Ovary (tissue), 9 donors: ENCODE data around the gene CLDN19. TPM values are rescaled to one million over a fixed set of nuclear protein-coding genes. Genes with fewer than 3 reads are reported as not detected.

Experiments
- DNase-seq, 5 donors: peaks; one replicate each; pipeline ENCODE4 v3.0.0-alpha.2; 2019 to 2020
- H3K27ac ChIP-seq, 2 donors: fragments of 200-600 bp; one replicate each; pipeline versions ENCODE4 v1.5.1 to v1.8.0; 2019 to 2022
- H3K27me3 ChIP-seq: fragments of 200-600 bp; one replicate; pipeline ENCODE4 v1.8.0; 2022
- H3K36me3 ChIP-seq: fragments of 200-600 bp; sonication (generic); one replicate; pipeline ENCODE4 v1.5.1; 2019
- H3K4me1 ChIP-seq: one replicate; pipeline ENCODE4 v1.8.1; 2013; ENCODE audit warnings: mild to moderate bottlenecking, moderate library complexity; ENCODE audit not compliant: insufficient read depth
- H3K4me3 ChIP-seq: fragments of 200-600 bp; sonication (generic); one replicate; pipeline ENCODE4 v1.5.1; 2017
- H3K9me3 ChIP-seq, 2 donors: fragments of 200-600 bp in 1 of 2; sonication (generic) in 1 of 2; one replicate each; pipeline versions ENCODE4 v1.5.1 to v1.8.1; 2013 to 2019; ENCODE audit warnings: mild to moderate bottlenecking in 1 of 2, moderate library complexity in 1 of 2
- CTCF ChIP-seq, 3 donors: fragments of 450-650 bp in 2 of 3; fragments of 200-600 bp in 1 of 3; IDR thresholded peaks; one replicate each; pipeline versions ENCODE4 v1.5.1 to v1.8.0; 2016 to 2022; ENCODE audit warnings: antibody characterized with exemption in 3 of 3, mild to moderate bottlenecking in 1 of 3
- EP300 ChIP-seq: sonication (generic); formaldehyde crosslinking; IDR thresholded peaks from one replicate; pipeline ENCODE4 v1.6.1; 2017; ENCODE audit warnings: antibody characterized with exemption
- POLR2A ChIP-seq: fragments of 450-650 bp; IDR thresholded peaks from one replicate; pipeline ENCODE4 v1.6.1; 2017; ENCODE audit warnings: antibody characterized with exemption, mild to moderate bottlenecking, moderate library complexity
- WGBS, 3 donors: extraction: QIAGEN DNeasy Blood & Tissue Kit in 1 of 3; methylation state at CpG; one replicate each; pipeline versions ENCODE4 v1.1.5 to v1.1.7; 2013 to 2017; 5-methylcytosine and 5-hydroxymethylcytosine counted together
- intact Hi-C, 4 donors: fragments of 100-400 bp; cut with DNase I; formaldehyde crosslinking; loops; one replicate each; pipeline versions ENCODE4 v1.11.0 to v1.15.1; 2022 to 2023
- polyA plus RNA-seq, 2 donors: library from polyadenylated mRNA; stranded (reverse); fragments of 200-250 nt in 1 of 2; fragments of 350-450 nt in 1 of 2; fragmentation: Illumina TruSeq in 1 of 2; extraction: RNeasy Lipid Tissue Mini Kit (QIAGEN cat#74804) in 1 of 2; gene quantifications; one replicate each; pipeline ENCODE4 v1.2.3, GENCODE V29; 2013 to 2014
- total RNA-seq, 7 donors: library from RNA; depleted of rRNA in 2 of 7; stranded (reverse); fragments of >200 nt in 2 of 7; fragmentation: NEBNext Ultra II Directional in 3 of 7; extraction: Animal tissue kit (Norgen Biotek cat#: 25700) in 3 of 7; gene quantifications; one replicate each; pipeline versions ENCODE4 v1.1.0 to v1.2.4, GENCODE V29; 2016 to 2023
- donor health status: DM: no; HTN: no; CAD: no; lungs with moderate emphysema.
- donor health status: DM: no; HTN: no; CAD: no.
- donor health status: Bipolar disorder and iron deficiency.
- donor health status: DM: yes; HTN: yes; CAD: no.
- donor health status: DM: no; HTN: no; CAD: no.
- donor health status: DM: yes; HTN: yes; CAD: no.

Gene CLDN19
- total and polyA plus RNA-seq, 9 donors, result 0.07 to 0.52 (median 0.24) TPM; not detected in 6

GRCh38 chr1:42758641-42759040, 18.6 kb upstream of the CLDN19 start:
- H3K27ac ChIP-seq, result no peak overlapping the region
- no peak for TF ChIP-seq POLR2A
- TF ChIP-seq EP300, result no peak
- no peak for TF ChIP-seq CTCF (IDR thresholded peaks at IDR 0.05)
- H3K27me3 ChIP-seq, result no peaks in the 10 kb centered on the region
- DNase-seq, result no peak
- H3K36me3 ChIP-seq, result no peaks in the 10 kb centered on the region
- no peaks in the 10 kb centered on the region for H3K4me1 ChIP-seq
- intact Hi-C loops, result no loop called here
- no peaks in the 10 kb centered on the region for H3K9me3 ChIP-seq
- no peak overlapping the region for H3K4me3 ChIP-seq
- WGBS, 3 donors, result 81 to 85% (median 81%) methylated on average over 3 of the region's 3 CpGs

DNA sequence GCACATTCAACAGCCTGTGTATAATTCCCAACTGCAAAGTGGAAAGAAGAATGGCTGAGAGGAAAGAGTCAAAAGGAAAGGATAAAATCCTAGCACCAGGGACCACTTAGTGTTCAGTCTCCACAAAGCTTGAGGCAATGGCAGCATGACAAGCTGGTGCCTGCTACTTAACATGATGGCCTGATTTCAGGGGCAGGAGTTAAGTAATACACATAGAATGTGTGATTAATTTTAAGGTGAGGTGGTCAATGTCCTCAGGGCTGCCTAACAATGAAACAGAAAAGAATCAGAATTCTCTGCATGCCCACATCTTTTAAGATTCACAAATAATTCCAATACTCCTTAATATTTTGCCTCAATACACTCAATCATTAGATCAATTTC, 17.8 kb upstream of the CLDN19 start:
- TF ChIP-seq POLR2A, result no peak
- TF ChIP-seq EP300, result no peak
- TF ChIP-seq CTCF (IDR thresholded peaks at IDR 0.05), result no peak
- Histone ChIP-seq H3K27me3 (no peaks in the 10 kb centered on the region), H3K4me1 (no peaks in the 10 kb centered on the region), H3K9me3 (no peaks in the 10 kb centered on the region), H3K4me3 (no peak overlapping the region), H3K36me3 (no peaks in the 10 kb centered on the region), H3K27ac (no peak overlapping the region)
- intact Hi-C loops, result no loop called here
- no peak for DNase-seq

GRCh38 chr1:42756956-42757891, 17.2 kb upstream of the CLDN19 start:
- H3K27me3 ChIP-seq, result no peaks in the 10 kb centered on the region
- H3K4me3 ChIP-seq, result no peak overlapping the region
- intact Hi-C loops, result no loop called here
- DNase-seq, result no peak
- no peaks in the 10 kb centered on the region for H3K36me3 ChIP-seq
- TF ChIP-seq EP300 (no peak), CTCF (IDR thresholded peaks at IDR 0.05) (peak in 1 of 3 donors; percentile 40), POLR2A (no peak)
- H3K27ac ChIP-seq, result no peak overlapping the region
- no peaks in the 10 kb centered on the region for H3K9me3 ChIP-seq
- WGBS, 3 donors, result 68 to 73% (median 71%) methylated on average over 17 of the region's 17 CpGs
- H3K4me1 ChIP-seq, result no peaks in the 10 kb centered on the region

DNA sequence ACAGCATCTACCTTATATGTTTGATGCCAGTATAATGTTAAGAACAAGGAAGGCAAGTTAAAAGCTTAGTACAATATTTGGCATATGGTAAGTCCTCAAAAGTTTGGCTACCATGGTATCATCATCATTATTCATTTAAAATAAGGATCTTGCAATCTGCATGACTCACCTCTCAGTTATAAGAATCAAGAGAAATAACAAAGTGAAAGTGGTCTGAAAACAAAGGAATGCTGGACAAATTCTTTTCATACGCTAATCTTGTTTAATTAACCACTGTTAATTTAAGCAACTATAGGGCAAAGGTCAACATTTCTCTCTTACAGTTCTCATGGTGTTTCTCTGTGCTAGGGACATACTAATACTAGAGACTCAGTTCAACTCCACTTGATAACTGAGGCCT, 13.0 kb upstream of the CLDN19 start:
- intact Hi-C loops, result no loop called here
- H3K9me3 ChIP-seq, result no peaks in the 10 kb centered on the region
- TF ChIP-seq POLR2A, result no peak
- no peak for TF ChIP-seq CTCF (IDR thresholded peaks at IDR 0.05)
- no peak for TF ChIP-seq EP300
- H3K4me1 ChIP-seq, result no peaks in the 10 kb centered on the region
- DNase-seq, result no peak
- no peaks in the 10 kb centered on the region for H3K27me3 ChIP-seq
- H3K36me3 ChIP-seq, result no peaks in the 10 kb centered on the region
- no peak overlapping the region for H3K4me3 ChIP-seq
- WGBS, 3 donors, result 77 to 88% (median 81%) methylated on average over 1 of the region's 1 CpG
- no peak overlapping the region for H3K27ac ChIP-seq
